HG03045 (cell line): ENCODE data around the gene MRPL37.
"Not testable (repeated sequence)": the region's sequence is repeated elsewhere in the genome, so short reads cannot be mapped to it uniquely, and the experiment has no call there.

Experiments used
- ATAC-seq: cut with Tn5 transposase; IDR thresholded peaks from one replicate; pipeline ENCODE4 v1.9.1; 2021; ENCODE audit warnings: mild to moderate bottlenecking, moderate library complexity; ENCODE audit not compliant: unreplicated experiment

The MRPL37 gene

GRCh38 chr1:54218883-54219687 is 19.1 kb downstream of the MRPL37 start:
- ATAC-seq, result no peak

- no peak for ATAC-seq
Observed at GRCh38 chr1:54219688-54220003, 19.7 kb downstream of the MRPL37 start.

GRCh38 chr1:54220004-54220811 is 20.2 kb downstream of the MRPL37 start:
- ATAC-seq, result no peak

- no peak for ATAC-seq
Observed at GRCh38 chr1:54221113-54221834, 21.3 kb downstream of the MRPL37 start.

GRCh38 chr1:54221867-54222484 is 22.0 kb downstream of the MRPL37 start:
- ATAC-seq, result no peak

GRCh38 chr1:54222711-54223110 is 22.7 kb downstream of the MRPL37 start:
- ATAC-seq, result no peak

- ATAC-seq, result no peak
Observed at GRCh38 chr1:54223441-54224202, 23.7 kb downstream of the MRPL37 start.

GRCh38 chr1:54224233-54224632 is 24.3 kb downstream of the MRPL37 start:
- no peak for ATAC-seq

GRCh38 chr1:54225378-54225777 is 25.4 kb downstream of the MRPL37 start:
- no peak for ATAC-seq

GRCh38 chr1:54225986-54226559 is 26.1 kb downstream of the MRPL37 start:
- ATAC-seq, result no peak

- no peak for ATAC-seq
Observed at GRCh38 chr1:54227091-54227602, 27.2 kb downstream of the MRPL37 start.

GRCh38 chr1:54227891-54228310 is 27.9 kb downstream of the MRPL37 start:
- no peak for ATAC-seq

GRCh38 chr1:54228638-54229079 is 28.7 kb downstream of the MRPL37 start:
- no peak for ATAC-seq

GRCh38 chr1:54229281-54229891 is 29.4 kb downstream of the MRPL37 start:
- no peak for ATAC-seq

- ATAC-seq, result no peak
Observed at GRCh38 chr1:54230507-54231339, 30.8 kb downstream of the MRPL37 start.

GRCh38 chr1:54233196-54233595 is 33.2 kb downstream of the MRPL37 start:
- not testable (repeated sequence) for ATAC-seq

- no peak for ATAC-seq
Observed at GRCh38 chr1:54234284-54234683, 34.3 kb downstream of the MRPL37 start.

GRCh38 chr1:54237586-54237985 is 37.6 kb downstream of the MRPL37 start:
- no peak for ATAC-seq
